HEK293 (cell line): ENCODE results near the gene POLR1E.

Experiments used
- CTCF ChIA-PET: fragments of 350-600 bp; formaldehyde crosslinking; extraction: SDS; loops from one replicate; lab custom pipeline; 2021; ENCODE audit warnings: antibody characterized with exemption; lab: Yijun Ruan, JAX
- POLR2A ChIA-PET: fragments of 300-600 bp; formaldehyde crosslinking; extraction: SDS; loops from one replicate; lab custom pipeline; 2020; ENCODE audit warnings: antibody characterized with exemption, inconsistent platforms; lab: Yijun Ruan, JAX
- H3K27ac ChIP-seq: fragments of 200-500 bp; sonication (Bioruptor generic); 2 replicates; pipeline ENCODE4 v1.5.1; 2014; ENCODE audit warnings: low read depth, low read length, control low read depth, inconsistent platforms; ENCODE audit errors: extremely low read depth
- H3K36me3 ChIP-seq, 2 experiments: fragments of 200-500 bp in 1 of 2; sonication (Bioruptor generic) in 1 of 2; 1 replicate in 1 of 2; 2 replicates in 1 of 2; pipeline ENCODE4 v1.5.1; 2014 to 2017; ENCODE audit warnings: inconsistent platforms in 2 of 2, low read length in 2 of 2; ENCODE audit not compliant: control insufficient read depth in 2 of 2, insufficient read depth in 1 of 2
- H3K4me1 ChIP-seq: fragments of 200-500 bp; sonication (Bioruptor generic); 2 replicates; pipeline ENCODE4 v1.5.1; 2014; ENCODE audit warnings: mild to moderate bottlenecking, low read length, inconsistent platforms; ENCODE audit not compliant: control insufficient read depth, insufficient read depth
- H3K4me3 ChIP-seq: 2 replicates; pipeline ENCODE4 v1.5.1; 2011; ENCODE audit warnings: low read depth, mild to moderate bottlenecking, control low read depth, low read length, moderate library complexity
- H3K9me3 ChIP-seq: fragments of 200-500 bp; sonication (Bioruptor generic); 2 replicates; pipeline ENCODE4 v1.5.1; 2014; ENCODE audit warnings: low read depth, low read length, inconsistent platforms; ENCODE audit not compliant: control insufficient read depth, insufficient read depth
- CTCF ChIP-seq: fragments of 450-650 bp; formaldehyde crosslinking; IDR thresholded peaks from 2 replicates; pipeline ENCODE4 v1.5.1; 2016; ENCODE audit warnings: missing biosample characterization, missing genetic modification characterization
- GLI2 ChIP-seq: fragments of 450-650 bp; formaldehyde crosslinking; IDR thresholded peaks from 2 replicates; pipeline ENCODE4; 2017; ENCODE audit warnings: missing biosample characterization, missing genetic modification characterization, low read depth, borderline replicate concordance
- HOXC10 ChIP-seq: sonication (generic); formaldehyde crosslinking; IDR thresholded peaks from 2 replicates; pipeline ENCODE4 v1.8.1; 2023; ENCODE audit warnings: mild to moderate bottlenecking, missing genetic modification reagents
- PRDM1 ChIP-seq: fragments of 450-650 bp; formaldehyde crosslinking; IDR thresholded peaks from 2 replicates; pipeline ENCODE4; 2016; ENCODE audit warnings: missing biosample characterization, missing genetic modification characterization
- PRDM2 ChIP-seq: fragments of 450-650 bp; formaldehyde crosslinking; IDR thresholded peaks from 2 replicates; pipeline ENCODE4 v1.5.1; 2016; ENCODE audit warnings: missing biosample characterization, missing genetic modification characterization, borderline replicate concordance
- SCRT2 ChIP-seq: fragments of 450-650 bp; formaldehyde crosslinking; IDR thresholded peaks from 2 replicates; pipeline ENCODE4 v1.5.1; 2016; ENCODE audit warnings: missing biosample characterization, missing genetic modification characterization
- SP2 ChIP-seq: fragments of 450-650 bp; formaldehyde crosslinking; IDR thresholded peaks from 2 replicates; pipeline ENCODE4 v1.5.1; 2016; ENCODE audit warnings: missing biosample characterization, missing genetic modification characterization
- ZBTB1 ChIP-seq: fragments of 450-650 bp; formaldehyde crosslinking; IDR thresholded peaks from 2 replicates; pipeline ENCODE4 v1.5.1; 2016; ENCODE audit warnings: missing biosample characterization, missing genetic modification characterization
- ZBTB20 ChIP-seq: fragments of 450-650 bp; formaldehyde crosslinking; IDR thresholded peaks from 2 replicates; pipeline ENCODE4 v1.5.1; 2016; ENCODE audit warnings: missing biosample characterization, missing genetic modification characterization
- ZBTB6 ChIP-seq: fragments of 450-650 bp; formaldehyde crosslinking; IDR thresholded peaks from 2 replicates; pipeline ENCODE4 v1.5.1; 2017; ENCODE audit warnings: missing biosample characterization, missing genetic modification characterization
- ZFP69B ChIP-seq: fragments of 450-650 bp; formaldehyde crosslinking; IDR thresholded peaks from 2 replicates; pipeline ENCODE4 v1.5.1; 2016; ENCODE audit warnings: missing biosample characterization, missing genetic modification characterization
- ZNF169 ChIP-seq: fragments of 450-650 bp; formaldehyde crosslinking; IDR thresholded peaks from 2 replicates; pipeline ENCODE4 v1.5.1; 2016; ENCODE audit warnings: missing biosample characterization, missing genetic modification characterization
- ZNF274 ChIP-seq, 2 experiments: fragments of 200-500 bp in 1 of 2; fragments of 450-650 bp in 1 of 2; sonication (Bioruptor generic) in 1 of 2; formaldehyde crosslinking in 1 of 2; IDR thresholded peaks; 2 replicates each; pipeline versions ENCODE4 v1.5.1 to v1.6.1; 2014 to 2016; ENCODE audit warnings: borderline replicate concordance in 1 of 2, inconsistent platforms in 1 of 2, low read length in 1 of 2, missing biosample characterization in 1 of 2, missing genetic modification characterization in 1 of 2
- ZNF292 ChIP-seq: fragments of 450-650 bp; formaldehyde crosslinking; IDR thresholded peaks from 2 replicates; pipeline ENCODE4 v1.5.1; 2016; ENCODE audit warnings: low read depth, missing biosample characterization, missing genetic modification characterization, borderline replicate concordance
- ZNF302 ChIP-seq: fragments of 450-650 bp; formaldehyde crosslinking; IDR thresholded peaks from 2 replicates; pipeline ENCODE4 v1.5.1; 2016; ENCODE audit warnings: missing biosample characterization, missing genetic modification characterization, low read depth
- ZNF311 ChIP-seq: fragments of 450-650 bp; formaldehyde crosslinking; IDR thresholded peaks from 2 replicates; pipeline ENCODE4 v1.5.1; 2017; ENCODE audit warnings: missing biosample characterization, missing genetic modification characterization, borderline replicate concordance
- ZNF335 ChIP-seq: fragments of 450-650 bp; formaldehyde crosslinking; conservative IDR thresholded peaks from 2 replicates; pipeline ENCODE4 v1.5.1; 2016; ENCODE audit warnings: missing biosample characterization, missing genetic modification characterization
- ZNF473 ChIP-seq: fragments of 450-650 bp; formaldehyde crosslinking; IDR thresholded peaks from 2 replicates; pipeline ENCODE4 v1.5.1; 2017; ENCODE audit warnings: missing biosample characterization, missing genetic modification characterization
- ZNF501 ChIP-seq: fragments of 450-650 bp; formaldehyde crosslinking; IDR thresholded peaks from 2 replicates; pipeline ENCODE4 v1.5.1; 2016; ENCODE audit warnings: missing biosample characterization, missing genetic modification characterization
- ZNF513 ChIP-seq: fragments of 450-650 bp; IDR thresholded peaks from 2 replicates; pipeline ENCODE4 v1.5.1; 2018; ENCODE audit warnings: missing biosample characterization, missing genetic modification characterization
- ZNF558 ChIP-seq: fragments of 450-650 bp; formaldehyde crosslinking; IDR thresholded peaks from 2 replicates; pipeline ENCODE4 v1.5.1; 2016; ENCODE audit warnings: missing biosample characterization, missing genetic modification characterization
- ZNF571 ChIP-seq: fragments of 450-650 bp; formaldehyde crosslinking; IDR thresholded peaks from 2 replicates; pipeline ENCODE4 v1.5.0; 2017; ENCODE audit warnings: missing biosample characterization, missing genetic modification characterization
- ZNF670 ChIP-seq: fragments of 450-650 bp; formaldehyde crosslinking; IDR thresholded peaks from 2 replicates; pipeline ENCODE4 v1.5.1; 2016; ENCODE audit warnings: missing biosample characterization, missing genetic modification characterization, low read depth
- ZNF777 ChIP-seq: fragments of 450-650 bp; formaldehyde crosslinking; IDR thresholded peaks from 2 replicates; pipeline ENCODE4 v1.5.1; 2017; ENCODE audit warnings: missing biosample characterization, missing genetic modification characterization, borderline replicate concordance
- ZSCAN4 ChIP-seq: fragments of 450-650 bp; formaldehyde crosslinking; IDR thresholded peaks from 2 replicates; pipeline ENCODE4 v1.5.1; 2017; ENCODE audit warnings: missing biosample characterization, missing genetic modification characterization

Gene POLR1E

GRCh38 chr9:37451628-37452027 is 34.1 kb upstream of the POLR1E start:
- peaks cover 0 to 9% of the 10 kb centered on the region in 2 experiments; a peak in 2 of 3 replicates for H3K36me3 ChIP-seq
- no peak overlapping the region for H3K27ac ChIP-seq
- no peak overlapping the region for H3K4me3 ChIP-seq
- peaks cover 9% of the 10 kb centered on the region; the same call in 1 of the 2 replicates for H3K4me1 ChIP-seq
- ChIA-PET CTCF (no interaction called here), POLR2A (interaction anchor here (0.7 to 1.8 kb wide), 3 partner anchors 10 to 27 kb away, joined by 3 to 7 read pairs (median 3); no protein-coding TSS in a partner anchor)
- TF ChIP-seq ZBTB6 (tag by site-specific recombination) (no peak), ZSCAN4 (tag by site-specific recombination) (no peak), ZNF311 (tag by site-specific recombination) (no peak), ZNF473 (tag by site-specific recombination) (no peak), PRDM2 (no peak), CTCF (no peak), HOXC10 (no peak), GLI2 (no peak), ZNF558 (no peak), ZNF302 (tag by site-specific recombination) (no peak), ZNF571 (tag by site-specific recombination) (no peak), SP2 (no peak), ZNF169 (tag by site-specific recombination) (no peak)
- no peaks in the 10 kb centered on the region for H3K9me3 ChIP-seq

- H3K4me1 ChIP-seq: peaks cover 9% of the 10 kb centered on the region; the same call in 1 of the 2 replicates
- H3K27ac ChIP-seq: no peak overlapping the region
- CTCF ChIA-PET: interaction anchor here (0.6 to 0.9 kb wide), 2 partner anchors 10 to 38 kb away, joined by 3 read pairs; no protein-coding TSS in a partner anchor
- TF ChIP-seq ZNF670 (tag by site-specific recombination) (no peak), ZNF274 (IDR thresholded peaks at IDR 0.05; ENCODE audit: low read length) (no peak), ZNF274 (tag by site-specific recombination; IDR thresholded peaks at IDR 0.05; ENCODE audit: borderline replicate concordance) (no peak), ZNF513 (tag by site-specific recombination) (no peak), ZNF501 (tag by site-specific recombination) (no peak), ZBTB20 (tag by site-specific recombination) (no peak), ZFP69B (tag by site-specific recombination) (no peak), PRDM1 (tag by site-specific recombination) (no peak), ZNF335 (tag by site-specific recombination) (no peak), ZNF302 (tag by site-specific recombination) (no peak), ZNF292 (tag by site-specific recombination) (no peak), ZBTB1 (no peak), SCRT2 (tag by site-specific recombination) (no peak), ZNF777 (tag by site-specific recombination) (no peak)
Observed at GRCh38 chr9:37452611-37453010, 33.1 kb upstream of the POLR1E start.

More at GRCh38 chr9:37452611-37453010, 33.1 kb upstream of the POLR1E start:
- no peaks in the 10 kb centered on the region for H3K9me3 ChIP-seq
- peaks cover 0 to 9% of the 10 kb centered on the region in 2 experiments; a peak in 2 of 3 replicates for H3K36me3 ChIP-seq
- no peak overlapping the region for H3K4me3 ChIP-seq
- POLR2A ChIA-PET: interaction anchor here (1.8 kb wide), 1 partner anchor 13 kb away, joined by 7 read pairs; no protein-coding TSS in a partner anchor
